Measurements from ENCODE around the gene DOCK7.

DOCK7 gene

GRCh38 chr1:62643283-62643682, 44.9 kb downstream of the DOCK7 start:
- no peak for TF ChIP-seq REST (IDR thresholded peaks at IDR 0.05; ENCODE audit: insufficient read depth in 1 of 2, low read depth in 2 of 2, low read length in 2 of 2)
- no peak for TF ChIP-seq POLR2AphosphoS5 (IDR thresholded peaks at IDR 0.05; ENCODE audit: low read depth, low read length)
- TF ChIP-seq FOXP2 (optimal IDR thresholded peaks at IDR 0.05; ENCODE audit: borderline replicate concordance, extremely low read depth, extremely low read length, insufficient read depth) = no peak
- TF ChIP-seq TAF1 (IDR thresholded peaks at IDR 0.05; ENCODE audit: borderline replicate concordance, insufficient read depth, low read length) = no peak
- TF ChIP-seq SIN3A (IDR thresholded peaks at IDR 0.05; ENCODE audit: borderline replicate concordance, insufficient read depth, low read length) = no peak

GRCh38 chr1:62637392-62638105, 50.6 kb downstream of the DOCK7 start:
- no peak for TF ChIP-seq POLR2AphosphoS5 (IDR thresholded peaks at IDR 0.05; ENCODE audit: low read depth, low read length)
- TF ChIP-seq REST (IDR thresholded peaks at IDR 0.05; ENCODE audit: insufficient read depth in 1 of 2, low read depth in 2 of 2, low read length in 2 of 2) = no peak
- TF ChIP-seq TAF1 (IDR thresholded peaks at IDR 0.05; ENCODE audit: borderline replicate concordance, insufficient read depth, low read length) = no peak
- no peak for TF ChIP-seq SIN3A (IDR thresholded peaks at IDR 0.05; ENCODE audit: borderline replicate concordance, insufficient read depth, low read length)
- TF ChIP-seq FOXP2 (optimal IDR thresholded peaks at IDR 0.05; ENCODE audit: borderline replicate concordance, extremely low read depth, extremely low read length, insufficient read depth) = no peak

DNA sequence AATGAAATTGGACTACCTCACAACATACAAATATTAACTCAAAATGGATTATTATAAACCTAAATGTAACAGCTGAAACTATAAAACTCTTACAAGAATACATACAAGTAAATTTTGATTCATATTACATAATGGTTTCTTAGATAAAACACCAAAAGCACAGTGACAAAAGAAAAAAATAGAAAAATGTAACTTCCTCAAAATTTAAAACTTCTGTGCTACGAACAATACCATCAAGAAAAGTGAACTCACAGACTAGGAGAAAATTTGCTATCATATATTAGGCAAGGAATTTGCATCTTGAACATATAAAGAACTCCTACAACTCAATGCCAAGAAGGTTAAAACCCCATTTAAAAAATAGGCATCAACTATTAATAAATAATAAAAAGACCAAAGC, 59.7 kb downstream of the DOCK7 start:
- no peak for TF ChIP-seq TAF1 (IDR thresholded peaks at IDR 0.05; ENCODE audit: borderline replicate concordance, insufficient read depth, low read length)
- TF ChIP-seq FOXP2 (optimal IDR thresholded peaks at IDR 0.05; ENCODE audit: borderline replicate concordance, extremely low read depth, extremely low read length, insufficient read depth) = no peak
- TF ChIP-seq SIN3A (IDR thresholded peaks at IDR 0.05; ENCODE audit: borderline replicate concordance, insufficient read depth, low read length) = no peak
- TF ChIP-seq POLR2AphosphoS5 (IDR thresholded peaks at IDR 0.05; ENCODE audit: low read depth, low read length) = no peak
- TF ChIP-seq REST (IDR thresholded peaks at IDR 0.05; ENCODE audit: insufficient read depth in 1 of 2, low read depth in 2 of 2, low read length in 2 of 2) = no peak

DNA sequence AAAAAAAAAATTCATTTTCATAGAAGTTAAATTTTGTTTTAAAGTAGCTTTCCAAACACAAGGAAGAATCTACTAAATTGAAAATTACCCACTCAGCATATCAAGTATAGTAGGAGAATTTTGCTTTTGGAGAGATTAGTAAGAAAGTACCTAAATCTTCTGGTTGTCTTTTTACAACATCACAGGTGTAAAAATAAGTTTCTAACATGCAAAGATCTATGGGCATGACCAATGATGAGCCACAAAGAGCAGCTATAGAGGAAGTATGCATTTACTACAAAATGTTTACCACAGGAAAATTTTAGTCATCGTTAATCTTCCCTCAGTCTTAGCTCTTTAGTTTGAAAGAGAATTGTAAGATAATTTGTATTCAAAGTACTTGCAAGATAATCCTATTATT, 62.8 kb downstream of the DOCK7 start:
- TF ChIP-seq TAF1 (IDR thresholded peaks at IDR 0.05; ENCODE audit: borderline replicate concordance, insufficient read depth, low read length) (no peak), REST (IDR thresholded peaks at IDR 0.05; ENCODE audit: insufficient read depth in 1 of 2, low read depth in 2 of 2, low read length in 2 of 2) (no peak), POLR2AphosphoS5 (IDR thresholded peaks at IDR 0.05; ENCODE audit: low read depth, low read length) (no peak), FOXP2 (optimal IDR thresholded peaks at IDR 0.05; ENCODE audit: borderline replicate concordance, extremely low read depth, extremely low read length, insufficient read depth) (no peak), SIN3A (IDR thresholded peaks at IDR 0.05; ENCODE audit: borderline replicate concordance, insufficient read depth, low read length) (no peak)

Measured in PFSK-1 (cell line).